Activated CD8-positive, alpha-beta T cell treated with anti-CD3 and anti-CD28 coated beads for 36 hours (primary cell): ENCODE results near the gene TCF7L1. TPM values are rescaled to one million over a fixed set of nuclear protein-coding genes. Genes with fewer than 3 reads are reported as not detected.

Experiments used
- ATAC-seq: fragments of 200-7000 bp; cut with Tn5 transposase; one replicate; pipeline ENCODE4 v1.10.0; 2021; ENCODE audit warnings: mild to moderate bottlenecking, moderate library complexity
- CTCF ChIA-PET: fragments of 350-600 bp; sonication (Branson Sonifier 250); formaldehyde crosslinking; loops from one replicate; lab custom pipeline; 2021; ENCODE audit warnings: antibody characterized with exemption; lab: Charles Lee
- POLR2A ChIA-PET: fragments of 350-600 bp; sonication (Branson Sonifier 250); formaldehyde crosslinking; loops from one replicate; lab custom pipeline; 2021; ENCODE audit warnings: antibody characterized with exemption; lab: Charles Lee
- DNase-seq: peaks from one replicate; pipeline ENCODE4 v3.0.0-alpha.2; 2020
- H3K27ac Mint-ChIP-seq: one replicate; pipeline ENCODE4 v1.8.0; 2021; ENCODE audit warnings: mild to moderate bottlenecking, mixed read lengths
- H3K27me3 Mint-ChIP-seq: one replicate; pipeline ENCODE4 v1.8.0; 2021; ENCODE audit warnings: mixed read lengths
- H3K36me3 Mint-ChIP-seq: one replicate; pipeline ENCODE4 v1.8.0; 2021; ENCODE audit warnings: low read depth, mixed read lengths
- H3K4me1 Mint-ChIP-seq: one replicate; pipeline ENCODE4 v1.8.0; 2021; ENCODE audit warnings: low read depth, mixed read lengths
- H3K4me3 Mint-ChIP-seq: one replicate; pipeline ENCODE4 v1.8.0; 2021; ENCODE audit warnings: mild to moderate bottlenecking, moderate library complexity, mixed read lengths
- H3K9me3 Mint-ChIP-seq: one replicate; pipeline ENCODE4 v1.8.0; 2021; ENCODE audit warnings: mixed read lengths
- CTCF ChIP-seq: fragments of 200-600 bp; IDR thresholded peaks from one replicate; pipeline ENCODE4 v1.8.0; 2022; ENCODE audit warnings: antibody characterized with exemption, mild to moderate bottlenecking
- intact Hi-C: fragments of 100-400 bp; cut with micrococcal nuclease; formaldehyde crosslinking; loops from one replicate; pipeline ENCODE4 v1.10.0; 2022
- total RNA-seq, 2 experiments: library from RNA; stranded (reverse); gene quantifications; one replicate each; pipeline ENCODE4 v1.2.3, GENCODE V29; 2021

The TCF7L1 gene
- total RNA-seq, 2 experiments from 2014 or later = not detected

DNA sequence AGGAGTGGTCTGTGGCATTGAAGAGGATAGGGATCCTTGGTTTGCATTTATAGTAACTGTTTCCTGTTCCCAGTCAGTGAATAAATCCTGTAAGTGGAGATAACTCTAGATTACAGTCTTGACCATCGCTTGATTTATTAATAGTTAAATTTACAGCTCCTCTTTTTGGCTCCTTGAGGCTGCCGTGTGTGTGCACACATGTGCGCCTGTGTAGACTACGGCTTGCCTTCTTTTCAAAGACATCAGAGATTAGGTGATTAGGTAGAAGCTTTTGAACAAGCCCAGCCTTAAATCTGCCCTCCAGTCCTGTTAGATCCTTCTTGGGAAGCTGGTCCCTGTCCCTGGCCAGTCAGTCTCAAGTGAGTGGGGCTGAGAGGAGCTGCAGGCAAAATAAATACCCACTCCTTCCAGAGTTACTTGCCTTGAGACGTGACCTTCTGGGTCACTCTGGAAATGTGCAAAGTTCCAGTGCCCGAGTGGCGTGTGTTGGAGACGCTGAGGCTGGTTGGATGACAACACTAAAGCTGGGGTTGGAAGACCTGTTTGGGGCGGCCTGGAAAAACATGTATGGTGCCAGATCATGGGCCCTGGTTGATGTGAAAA lies 32.0 kb downstream of the TCF7L1 start:
- Mint-ChIP-seq H3K4me1 (no peaks in the 10 kb centered on the region), H3K36me3 (no peaks in the 10 kb centered on the region), H3K4me3 (no peak overlapping the region), H3K27ac (no peak overlapping the region), H3K9me3 (no peaks in the 10 kb centered on the region), H3K27me3 (peaks cover 10% of the 10 kb centered on the region)
- ChIA-PET CTCF (interaction anchor here (0.7 to 1.3 kb wide), 3 partner anchors 21 to 120 kb away, joined by 3 to 4 read pairs (median 3); no protein-coding TSS in a partner anchor), POLR2A (no interaction called here)
- no peak for ATAC-seq
- TF ChIP-seq CTCF = no peak
- intact Hi-C loops = no loop called here
- DNase-seq = no peak

DNA sequence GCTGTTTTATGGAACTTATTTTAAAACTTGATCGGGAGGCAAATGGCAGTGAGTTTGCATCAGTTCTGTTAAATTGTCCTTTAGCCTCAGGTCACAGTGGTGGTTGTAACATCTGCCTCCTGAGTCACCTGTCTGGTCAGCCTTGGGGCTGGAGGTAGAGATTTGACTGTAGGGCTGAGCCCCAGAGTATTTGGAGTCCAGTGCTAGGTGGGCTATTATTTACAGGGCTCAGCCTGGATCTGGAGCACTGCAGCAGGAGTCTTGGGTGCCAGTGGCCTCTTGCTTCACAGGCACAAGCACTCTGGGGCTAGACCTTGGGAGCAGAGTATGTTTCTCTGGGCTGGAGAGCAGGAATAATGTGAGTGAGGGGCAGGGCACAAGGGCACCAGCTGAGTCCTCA lies 32.8 kb downstream of the TCF7L1 start:
- ATAC-seq = no peak
- no peak for DNase-seq
- ChIA-PET POLR2A (no interaction called here), CTCF (interaction anchor here (1.3 kb wide), 1 partner anchor 20 kb away, joined by 3 read pairs; no protein-coding TSS in a partner anchor)
- Mint-ChIP-seq H3K9me3 (no peaks in the 10 kb centered on the region), H3K27me3 (peaks cover 10% of the 10 kb centered on the region), H3K36me3 (no peaks in the 10 kb centered on the region), H3K27ac (no peak overlapping the region), H3K4me3 (no peak overlapping the region), H3K4me1 (no peaks in the 10 kb centered on the region)
- intact Hi-C loops = no loop called here
- no peak for TF ChIP-seq CTCF

- Mint-ChIP-seq H3K4me1 (no peaks in the 10 kb centered on the region), H3K27me3 (peaks cover 10% of the 10 kb centered on the region), H3K27ac (no peak overlapping the region), H3K36me3 (no peaks in the 10 kb centered on the region), H3K9me3 (no peaks in the 10 kb centered on the region), H3K4me3 (no peak overlapping the region)
- ChIA-PET POLR2A (no interaction called here), CTCF (interaction anchor here (1.0 to 1.4 kb wide), 2 partner anchors 9 to 99 kb away, joined by 3 to 5 read pairs; no protein-coding TSS in a partner anchor)
- intact Hi-C loops = no loop called here
- no peak for DNase-seq
- no peak for ATAC-seq
- no peak for TF ChIP-seq CTCF
Observed at GRCh38 chr2:85167479-85167878, 34.3 kb downstream of the TCF7L1 start.

- POLR2A ChIA-PET = no interaction called here
- Mint-ChIP-seq H3K4me1 (no peaks in the 10 kb centered on the region), H3K36me3 (no peaks in the 10 kb centered on the region), H3K9me3 (no peaks in the 10 kb centered on the region), H3K27ac (no peak overlapping the region), H3K4me3 (no peak overlapping the region), H3K27me3 (peaks cover 2% of the 10 kb centered on the region)
- ATAC-seq (no peak), DNase-seq (no peak)
- TF ChIP-seq CTCF = no peak
- CTCF ChIA-PET = interaction anchor here (1.9 kb wide), 1 partner anchor 98 kb away, joined by 6 read pairs; no protein-coding TSS in a partner anchor
- intact Hi-C loops = no loop called here
Observed at GRCh38 chr2:85168942-85169341, 35.8 kb downstream of the TCF7L1 start.

DNA sequence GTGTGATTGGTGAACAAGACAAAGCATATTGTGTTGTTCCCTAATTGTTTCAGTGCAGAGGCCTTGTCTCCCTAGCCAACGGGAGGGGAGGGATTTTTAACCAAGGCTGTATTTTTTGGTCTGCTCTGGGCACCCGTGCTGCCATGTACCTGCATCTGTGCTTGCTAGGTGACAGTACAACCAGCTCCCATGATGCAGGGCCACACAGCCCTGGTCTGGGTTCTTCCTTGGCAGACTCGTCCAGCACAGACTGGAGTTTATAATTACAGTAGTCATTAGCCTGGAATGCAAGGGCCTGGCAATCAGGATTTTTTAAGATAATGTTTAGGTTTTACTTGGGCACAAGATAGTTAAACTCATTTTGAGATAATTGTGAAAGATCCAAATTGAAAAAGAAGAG lies 36.4 kb downstream of the TCF7L1 start:
- Mint-ChIP-seq H3K4me3 (no peak overlapping the region), H3K27me3 (peaks cover 2% of the 10 kb centered on the region), H3K27ac (no peak overlapping the region), H3K4me1 (no peaks in the 10 kb centered on the region), H3K9me3 (no peaks in the 10 kb centered on the region), H3K36me3 (no peaks in the 10 kb centered on the region)
- ChIA-PET CTCF (interaction anchor here (0.7 to 1.9 kb wide), 3 partner anchors 14 to 97 kb away, joined by 3 to 6 read pairs (median 3); no protein-coding TSS in a partner anchor), POLR2A (no interaction called here)
- intact Hi-C loops = no loop called here
- no peak for ATAC-seq
- TF ChIP-seq CTCF = no peak
- no peak for DNase-seq
